Activated CD8-positive, alpha-beta memory T cell treated with anti-CD3 and anti-CD28 coated beads, Interleukin-2, amount 50 U/mL, for 4 hours (primary cell): ENCODE measurements around the gene TRIM5.
A peak's percentile ranks its signal among the peaks of the same experiment; 100 is the strongest.
"Not testable (repeated sequence)": the region's sequence is repeated elsewhere in the genome, so short reads cannot be mapped to it uniquely, and the experiment has no call there.

Source experiments
- DNase-seq: peaks from one replicate; pipeline ENCODE4 v3.0.0-alpha.2; 2020

TRIM5 gene

GRCh38 chr11:5688482-5688881, 3.6 kb upstream of the TRIM5 start:
- DNase-seq = no peak

GRCh38 chr11:5686426-5686825, 1.6 kb upstream of the TRIM5 start:
- DNase-seq = no peak

- DNase-seq = no peak
Observed at GRCh38 chr11:5684036-5684645, 733 bp downstream of the TRIM5 start.

GRCh38 chr11:5683620-5684019, 1.3 kb downstream of the TRIM5 start:
- DNase-seq = peak; percentile 31

GRCh38 chr11:5682890-5683441, 1.9 kb downstream of the TRIM5 start:
- DNase-seq = not testable (repeated sequence)

- no peak for DNase-seq
Observed at GRCh38 chr11:5679811-5680210, 5.1 kb downstream of the TRIM5 start.

GRCh38 chr11:5674391-5674790, 10.5 kb downstream of the TRIM5 start:
- no peak for DNase-seq

- DNase-seq = no peak
Observed at GRCh38 chr11:5671831-5672230, 13.0 kb downstream of the TRIM5 start.

- DNase-seq = no peak
Observed at GRCh38 chr11:5666402-5666793, 18.5 kb downstream of the TRIM5 start.

- no peak for DNase-seq
Observed at GRCh38 chr11:5665746-5666401, 19.0 kb downstream of the TRIM5 start.

- DNase-seq = no peak
Observed at GRCh38 chr11:5665051-5665570, 19.8 kb downstream of the TRIM5 start.

- no peak for DNase-seq
Observed at GRCh38 chr11:5663511-5663910, 21.4 kb downstream of the TRIM5 start.

- no peak for DNase-seq
Observed at GRCh38 chr11:5658318-5658717, 26.6 kb downstream of the TRIM5 start.

GRCh38 chr11:5656956-5657355, 27.9 kb downstream of the TRIM5 start:
- not testable (repeated sequence) for DNase-seq

- no peak for DNase-seq
Observed at GRCh38 chr11:5655474-5655873, 29.4 kb downstream of the TRIM5 start.

- no peak for DNase-seq
Observed at GRCh38 chr11:5646139-5646538, 38.7 kb downstream of the TRIM5 start.

GRCh38 chr11:5643585-5643984, 41.3 kb downstream of the TRIM5 start:
- no peak for DNase-seq

- DNase-seq = no peak
Observed at GRCh38 chr11:5639953-5640352, 44.9 kb downstream of the TRIM5 start.

GRCh38 chr11:5631969-5632635, 52.8 kb downstream of the TRIM5 start:
- no peak for DNase-seq

- DNase-seq = no peak
Observed at GRCh38 chr11:5631417-5631816, 53.5 kb downstream of the TRIM5 start.

GRCh38 chr11:5626196-5626595, 58.7 kb downstream of the TRIM5 start:
- DNase-seq = no peak

- DNase-seq = no peak
Observed at GRCh38 chr11:5625281-5625680, 59.6 kb downstream of the TRIM5 start.

- peak; percentile 41 for DNase-seq
Observed at GRCh38 chr11:5624489-5625279, 60.2 kb downstream of the TRIM5 start, which contains the start of gene TRIM34. Gene TRIM34, plus strand, starts transcription at chr11:5625001. Its CDS starts 7,331 bp downstream, at chr11:5632332.
